Tongue (tissue), 2 donors: ENCODE measurements around the gene MISP3. TPM values are rescaled to one million over a fixed set of nuclear protein-coding genes. Genes with fewer than 3 reads are reported as not detected.

Experiments
- DNase-seq: peaks from one replicate; pipeline ENCODE4 v3.0.0-alpha.2; 2015
- total RNA-seq: library from RNA; depleted of rRNA; stranded (reverse); fragments of >200 nt; gene quantifications from one replicate; pipeline ENCODE4 v1.2.3, GENCODE V29; 2014

Gene MISP3
- total RNA-seq, 1 donor from 2014 or later, result 1.5 TPM

- DNase-seq, result no peak
These were observed 30.2 kb downstream of the MISP3 start for GRCh38 chr19:14102756-14103155.

- no peak for DNase-seq
These were observed 30.7 kb downstream of the MISP3 start for GRCh38 chr19:14103310-14103709.

- no peak for DNase-seq
These were observed 33.1 kb downstream of the MISP3 start for GRCh38 chr19:14105680-14106079.

- no peak for DNase-seq
These were observed 34.3 kb downstream of the MISP3 start for GRCh38 chr19:14106840-14107239.

- peak; percentile 70 for DNase-seq
These were observed 35.2 kb downstream of the MISP3 start for GRCh38 chr19:14107581-14108461.

- DNase-seq, result no peak
These were observed 38.1 kb downstream of the MISP3 start for GRCh38 chr19:14110650-14111049.

- no peak for DNase-seq
These were observed 38.9 kb downstream of the MISP3 start for GRCh38 chr19:14111486-14111885.

GRCh38 chr19:14112051-14112808, 39.6 kb downstream of the MISP3 start:
- no peak for DNase-seq

- DNase-seq, result no peak
These were observed 40.3 kb downstream of the MISP3 start for GRCh38 chr19:14112809-14113385.

- DNase-seq, result no peak
These were observed 41.3 kb downstream of the MISP3 start for GRCh38 chr19:14113762-14114414.

GRCh38 chr19:14114439-14114838, 41.9 kb downstream of the MISP3 start:
- DNase-seq, result no peak

GRCh38 chr19:14114854-14115253, 42.3 kb downstream of the MISP3 start:
- no peak for DNase-seq

GRCh38 chr19:14115756-14116155, 43.2 kb downstream of the MISP3 start:
- DNase-seq, result peak; percentile 48

- DNase-seq, result no peak
These were observed 43.9 kb downstream of the MISP3 start for GRCh38 chr19:14116525-14116917.

GRCh38 chr19:14116918-14117578, 44.5 kb downstream of the MISP3 start:
- peak; percentile 69 for DNase-seq

- peak; percentile 99 for DNase-seq
These were observed 45.1 kb downstream of the MISP3 start, which contains the start of gene PRKACA for GRCh38 chr19:14117668-14118164. TSS of gene PRKACA (minus strand) at chr19:14117762. CDS start at chr19:14117547, 215 bp downstream.

- DNase-seq, result peak; percentile 63
These were observed 45.8 kb downstream of the MISP3 start for GRCh38 chr19:14118165-14119051.

- DNase-seq, result no peak
These were observed 46.6 kb downstream of the MISP3 start for GRCh38 chr19:14119146-14119545.

GRCh38 chr19:14119644-14120496, 47.3 kb downstream of the MISP3 start:
- DNase-seq, result no peak

- DNase-seq, result no peak
These were observed 47.9 kb downstream of the MISP3 start for GRCh38 chr19:14120497-14120780.
